Measurements from ENCODE around the gene RARS2.

DNA sequence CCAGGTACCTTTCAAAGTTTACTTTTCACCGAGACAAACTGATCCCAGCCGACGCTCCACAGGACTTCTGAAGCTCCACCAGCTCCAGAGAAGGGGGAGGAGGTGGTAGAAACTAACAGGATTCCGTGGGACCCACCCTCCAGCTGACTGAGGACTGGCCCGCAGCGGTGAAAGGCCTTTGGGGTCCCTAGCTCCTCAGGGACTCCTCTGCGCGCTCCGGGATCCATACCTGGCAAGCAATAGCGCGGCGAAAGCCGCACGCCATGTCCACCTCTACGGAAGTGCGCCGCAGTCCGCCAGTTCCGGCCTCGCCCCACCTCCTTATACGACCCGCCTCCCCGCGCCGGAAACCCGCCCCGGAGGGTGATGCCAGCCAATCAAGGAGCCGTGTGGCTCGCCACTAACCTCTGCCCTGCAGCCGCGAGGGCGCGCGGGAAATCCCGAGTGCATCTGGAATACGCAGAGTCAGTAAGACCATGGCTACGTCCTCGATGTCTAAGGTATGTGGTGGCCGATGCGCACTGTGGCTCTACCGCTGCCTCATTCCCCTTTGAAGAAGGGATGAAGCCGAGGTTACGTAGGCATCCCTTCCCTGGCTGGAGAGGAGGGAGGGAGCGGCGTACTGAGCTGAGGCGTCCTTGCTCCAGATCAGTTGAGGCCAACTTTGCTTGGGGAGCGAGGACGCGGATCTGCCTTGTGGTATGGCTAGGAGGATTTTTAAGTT, at the start of gene RARS2, which contains the start of gene ORC3:
- TF ChIP-seq, protein P1, sequence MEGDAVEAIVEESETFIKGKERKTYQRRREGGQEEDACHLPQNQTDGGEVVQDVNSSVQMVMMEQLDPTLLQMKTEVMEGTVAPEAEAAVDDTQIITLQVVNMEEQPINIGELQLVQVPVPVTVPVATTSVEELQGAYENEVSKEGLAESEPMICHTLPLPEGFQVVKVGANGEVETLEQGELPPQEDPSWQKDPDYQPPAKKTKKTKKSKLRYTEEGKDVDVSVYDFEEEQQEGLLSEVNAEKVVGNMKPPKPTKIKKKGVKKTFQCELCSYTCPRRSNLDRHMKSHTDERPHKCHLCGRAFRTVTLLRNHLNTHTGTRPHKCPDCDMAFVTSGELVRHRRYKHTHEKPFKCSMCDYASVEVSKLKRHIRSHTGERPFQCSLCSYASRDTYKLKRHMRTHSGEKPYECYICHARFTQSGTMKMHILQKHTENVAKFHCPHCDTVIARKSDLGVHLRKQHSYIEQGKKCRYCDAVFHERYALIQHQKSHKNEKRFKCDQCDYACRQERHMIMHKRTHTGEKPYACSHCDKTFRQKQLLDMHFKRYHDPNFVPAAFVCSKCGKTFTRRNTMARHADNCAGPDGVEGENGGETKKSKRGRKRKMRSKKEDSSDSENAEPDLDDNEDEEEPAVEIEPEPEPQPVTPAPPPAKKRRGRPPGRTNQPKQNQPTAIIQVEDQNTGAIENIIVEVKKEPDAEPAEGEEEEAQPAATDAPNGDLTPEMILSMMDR (IDR thresholded peaks at IDR 0.05), result no peak
- TF ChIP-seq POLR2A (IDR thresholded peaks at IDR 0.05), result peak in 1 of 2 donors; percentile 76
